Measurements from ENCODE around the gene OSBPL1A.

The OSBPL1A gene

GRCh38 chr18:24354278-24354677 is 43.3 kb downstream of the OSBPL1A start:
- H3K4me1 ChIP-seq, result no peaks in the 10 kb centered on the region

GRCh38 chr18:24346254-24346653 is 51.4 kb downstream of the OSBPL1A start:
- Histone ChIP-seq H3K4me3 (no peak overlapping the region), H3K4me1 (peaks cover 8% of the 10 kb centered on the region)
- in situ Hi-C loops (cut with MboI; ENCODE audit: low sequenced_read_pairs), result no loop called here

More at GRCh38 chr18:24354278-24354677, 43.3 kb downstream of the OSBPL1A start:
- Histone ChIP-seq H3K27me3 (ENCODE audit: low read depth) (no peaks in the 10 kb centered on the region), H3K4me3 (no peak overlapping the region), H3K36me3 (replicated peaks) (no peaks in the 10 kb centered on the region), H3K9me3 (no peaks in the 10 kb centered on the region)
- in situ Hi-C loops (cut with MboI; ENCODE audit: low sequenced_read_pairs), result loop anchor here (25.0 kb wide), 1 partner anchor 383 kb away; no protein-coding TSS in a partner anchor
- no peak for DNase-seq (ENCODE audit: low spot score in 2 of 2)

GRCh38 chr18:24344509-24344908 is 53.1 kb downstream of the OSBPL1A start:
- Histone ChIP-seq H3K36me3 (replicated peaks) (no peaks in the 10 kb centered on the region), H3K4me3 (no peak overlapping the region), H3K27me3 (ENCODE audit: low read depth) (no peaks in the 10 kb centered on the region), H3K4me1 (peaks cover 15% of the 10 kb centered on the region), H3K9me3 (no peaks in the 10 kb centered on the region)
- in situ Hi-C loops (cut with MboI; ENCODE audit: low sequenced_read_pairs), result no loop called here
- DNase-seq (ENCODE audit: low spot score in 2 of 2), result no peak

More at GRCh38 chr18:24346254-24346653, 51.4 kb downstream of the OSBPL1A start:
- H3K9me3 ChIP-seq, result no peaks in the 10 kb centered on the region
- no peaks in the 10 kb centered on the region for H3K27me3 ChIP-seq (ENCODE audit: low read depth)
- H3K36me3 ChIP-seq (replicated peaks), result no peaks in the 10 kb centered on the region
- peak in 1 of 2 experiments; percentile 47 for DNase-seq (ENCODE audit: low spot score in 2 of 2)

GRCh38 chr18:24342347-24342746 is 55.3 kb downstream of the OSBPL1A start:
- no peak for DNase-seq (ENCODE audit: low spot score in 2 of 2)
- no peaks in the 10 kb centered on the region for H3K36me3 ChIP-seq (replicated peaks)
- H3K4me1 ChIP-seq, result peaks cover 15% of the 10 kb centered on the region
- no peak overlapping the region for H3K4me3 ChIP-seq
- in situ Hi-C loops (cut with MboI; ENCODE audit: low sequenced_read_pairs), result no loop called here
- no peaks in the 10 kb centered on the region for H3K27me3 ChIP-seq (ENCODE audit: low read depth)
- H3K9me3 ChIP-seq, result no peaks in the 10 kb centered on the region

- Histone ChIP-seq H3K27me3 (ENCODE audit: low read depth) (no peaks in the 10 kb centered on the region), H3K4me1 (peaks cover 13% of the 10 kb centered on the region), H3K4me3 (no peak overlapping the region), H3K36me3 (replicated peaks) (no peaks in the 10 kb centered on the region), H3K9me3 (no peaks in the 10 kb centered on the region)
- in situ Hi-C loops (cut with MboI; ENCODE audit: low sequenced_read_pairs), result no loop called here
- DNase-seq (ENCODE audit: low spot score in 2 of 2), result no peak
Observed at GRCh38 chr18:24341361-24341760, 56.3 kb downstream of the OSBPL1A start.

GRCh38 chr18:24333084-24333483 is 64.5 kb downstream of the OSBPL1A start:
- no peak overlapping the region for H3K4me3 ChIP-seq
- no peaks in the 10 kb centered on the region for H3K36me3 ChIP-seq (replicated peaks)
- H3K4me1 ChIP-seq, result no peaks in the 10 kb centered on the region
- no peaks in the 10 kb centered on the region; the same call in 1 of the 2 replicates for H3K9me3 ChIP-seq
- in situ Hi-C loops (cut with MboI; ENCODE audit: low sequenced_read_pairs), result no loop called here
- no peaks in the 10 kb centered on the region for H3K27me3 ChIP-seq (ENCODE audit: low read depth)
- DNase-seq (ENCODE audit: low spot score in 2 of 2), result no peak

- H3K27me3 ChIP-seq (ENCODE audit: low read depth), result no peaks in the 10 kb centered on the region
- no peak overlapping the region for H3K4me3 ChIP-seq
- DNase-seq (ENCODE audit: low spot score in 2 of 2), result no peak
- no peaks in the 10 kb centered on the region for H3K36me3 ChIP-seq (replicated peaks)
- H3K4me1 ChIP-seq, result no peaks in the 10 kb centered on the region
- H3K9me3 ChIP-seq, result no peaks in the 10 kb centered on the region
- in situ Hi-C loops (cut with MboI; ENCODE audit: low sequenced_read_pairs), result no loop called here
Observed at GRCh38 chr18:24326211-24326610, 71.4 kb downstream of the OSBPL1A start.

GRCh38 chr18:24322584-24323136 is 75.0 kb downstream of the OSBPL1A start:
- Histone ChIP-seq H3K4me1 (no peaks in the 10 kb centered on the region), H3K36me3 (replicated peaks) (no peaks in the 10 kb centered on the region), H3K4me3 (no peak overlapping the region), H3K9me3 (no peaks in the 10 kb centered on the region), H3K27me3 (ENCODE audit: low read depth) (no peaks in the 10 kb centered on the region)
- DNase-seq (ENCODE audit: low spot score in 2 of 2), result no peak
- in situ Hi-C loops (cut with MboI; ENCODE audit: low sequenced_read_pairs), result no loop called here

- DNase-seq (ENCODE audit: low spot score in 2 of 2), result no peak
Observed at GRCh38 chr18:24321071-24321470, 76.6 kb downstream of the OSBPL1A start.

GRCh38 chr18:24319757-24320156 is 77.9 kb downstream of the OSBPL1A start:
- in situ Hi-C loops (cut with MboI; ENCODE audit: low sequenced_read_pairs), result no loop called here
- no peak for DNase-seq (ENCODE audit: low spot score in 2 of 2)
- H3K9me3 ChIP-seq, result no peaks in the 10 kb centered on the region
- H3K4me1 ChIP-seq, result no peaks in the 10 kb centered on the region
- no peaks in the 10 kb centered on the region for H3K36me3 ChIP-seq (replicated peaks)
- no peaks in the 10 kb centered on the region for H3K27me3 ChIP-seq (ENCODE audit: low read depth)
- H3K4me3 ChIP-seq, result no peak overlapping the region

More at GRCh38 chr18:24321071-24321470, 76.6 kb downstream of the OSBPL1A start:
- Histone ChIP-seq H3K9me3 (no peaks in the 10 kb centered on the region), H3K27me3 (ENCODE audit: low read depth) (no peaks in the 10 kb centered on the region), H3K36me3 (replicated peaks) (no peaks in the 10 kb centered on the region), H3K4me1 (no peaks in the 10 kb centered on the region), H3K4me3 (no peak overlapping the region)
- in situ Hi-C loops (cut with MboI; ENCODE audit: low sequenced_read_pairs), result no loop called here

GRCh38 chr18:24317370-24317769 is 80.3 kb downstream of the OSBPL1A start:
- no peaks in the 10 kb centered on the region for H3K27me3 ChIP-seq (ENCODE audit: low read depth)
- H3K4me3 ChIP-seq, result no peak overlapping the region
- in situ Hi-C loops (cut with MboI; ENCODE audit: low sequenced_read_pairs), result no loop called here
- no peak for DNase-seq (ENCODE audit: low spot score in 2 of 2)
- no peaks in the 10 kb centered on the region for H3K9me3 ChIP-seq
- H3K4me1 ChIP-seq, result no peaks in the 10 kb centered on the region
- peaks cover 3% of the 10 kb centered on the region; the same call in 1 of the 2 replicates for H3K36me3 ChIP-seq (replicated peaks)

GRCh38 chr18:24315170-24315569 is 82.5 kb downstream of the OSBPL1A start:
- Histone ChIP-seq H3K9me3 (no peaks in the 10 kb centered on the region), H3K4me3 (no peak overlapping the region), H3K36me3 (replicated peaks) (peaks cover 3% of the 10 kb centered on the region), H3K4me1 (no peaks in the 10 kb centered on the region), H3K27me3 (ENCODE audit: low read depth) (no peaks in the 10 kb centered on the region)
- in situ Hi-C loops (cut with MboI; ENCODE audit: low sequenced_read_pairs), result no loop called here
- no peak for DNase-seq (ENCODE audit: low spot score in 2 of 2)

GRCh38 chr18:24306201-24306600 is 91.4 kb downstream of the OSBPL1A start:
- H3K4me1 ChIP-seq, result no peaks in the 10 kb centered on the region
- DNase-seq (ENCODE audit: low spot score in 2 of 2), result no peak
- no peaks in the 10 kb centered on the region for H3K27me3 ChIP-seq (ENCODE audit: low read depth)
- H3K4me3 ChIP-seq, result no peak overlapping the region
- in situ Hi-C loops (cut with MboI; ENCODE audit: low sequenced_read_pairs), result no loop called here
- H3K9me3 ChIP-seq, result no peaks in the 10 kb centered on the region
- H3K36me3 ChIP-seq (replicated peaks), result no peaks in the 10 kb centered on the region; the same call in none of the 2 replicates

- no peaks in the 10 kb centered on the region for H3K27me3 ChIP-seq (ENCODE audit: low read depth)
- H3K36me3 ChIP-seq (replicated peaks), result no peaks in the 10 kb centered on the region
- H3K9me3 ChIP-seq, result no peaks in the 10 kb centered on the region
- no peaks in the 10 kb centered on the region for H3K4me1 ChIP-seq
- H3K4me3 ChIP-seq, result no peak overlapping the region
- in situ Hi-C loops (cut with MboI; ENCODE audit: low sequenced_read_pairs), result no loop called here
- DNase-seq (ENCODE audit: low spot score in 2 of 2), result no peak
Observed at GRCh38 chr18:24300703-24301102, 96.9 kb downstream of the OSBPL1A start.

- DNase-seq (ENCODE audit: low spot score in 2 of 2), result no peak
- Histone ChIP-seq H3K9me3 (no peaks in the 10 kb centered on the region), H3K27me3 (ENCODE audit: low read depth) (no peaks in the 10 kb centered on the region), H3K36me3 (replicated peaks) (no peaks in the 10 kb centered on the region), H3K4me3 (no peak overlapping the region), H3K4me1 (no peaks in the 10 kb centered on the region; the same call in 1 of the 2 replicates)
- in situ Hi-C loops (cut with MboI; ENCODE audit: low sequenced_read_pairs), result no loop called here
Observed at GRCh38 chr18:24296276-24296675, 101.3 kb downstream of the OSBPL1A start.
